ENCODE data around the gene FTO.

Gene FTO

GRCh38 chr16:53832896-53833544, 129.1 kb downstream of the FTO start:
- Histone ChIP-seq H4K20me1 (ENCODE audit: low read depth, low read length) (no peaks in the 10 kb centered on the region), H2AFZ (ENCODE audit: low read depth, low read length, severe bottlenecking) (no peak overlapping the region), H3K4me2 (ENCODE audit: low read depth, low read length, poor library complexity, severe bottlenecking) (no peak overlapping the region), H3K36me3 (ENCODE audit: low read length) (no peaks in the 10 kb centered on the region), H3K27ac (ENCODE audit: low read depth, low read length) (no peak overlapping the region), H3K9me3 (ENCODE audit: insufficient read depth, low read length) (no peaks in the 10 kb centered on the region), H3K27me3 (ENCODE audit: low read length) (no peaks in the 10 kb centered on the region), H3K79me2 (ENCODE audit: insufficient read depth, low read length) (no peaks in the 10 kb centered on the region), H3K9me2 (replicated peaks; ENCODE audit: insufficient read depth, low read length) (no peaks in the 10 kb centered on the region), H3F3A (ENCODE audit: insufficient read depth) (no peaks in the 10 kb centered on the region), H3K4me3 (ENCODE audit: insufficient read depth, low read length, poor library complexity, severe bottlenecking) (no peak overlapping the region), H3K9ac (ENCODE audit: low read length) (no peak overlapping the region)
- TF ChIP-seq EZH2phosphoT487 (conservative IDR thresholded peaks at IDR 0.05; ENCODE audit: low read length) (no peak), CTCF (IDR thresholded peaks at IDR 0.05; ENCODE audit: insufficient read depth, low read length, poor library complexity, severe bottlenecking) (no peak)

- no peak overlapping the region for H3K4me2 ChIP-seq (ENCODE audit: low read depth, low read length, poor library complexity, severe bottlenecking)
Measured at GRCh38 chr16:53836142-53836541, 132.2 kb downstream of the FTO start.

GRCh38 chr16:53836680-53837079, 132.7 kb downstream of the FTO start:
- no peak overlapping the region for H3K9ac ChIP-seq (ENCODE audit: low read length)
- H3K27ac ChIP-seq (ENCODE audit: low read depth, low read length) = no peak overlapping the region
- no peaks in the 10 kb centered on the region for H3K36me3 ChIP-seq (ENCODE audit: low read length)
- H3K4me3 ChIP-seq (ENCODE audit: insufficient read depth, low read length, poor library complexity, severe bottlenecking) = no peak overlapping the region
- H3K27me3 ChIP-seq (ENCODE audit: low read length) = no peaks in the 10 kb centered on the region
- H3F3A ChIP-seq (ENCODE audit: insufficient read depth) = no peaks in the 10 kb centered on the region
- no peak for TF ChIP-seq CTCF (IDR thresholded peaks at IDR 0.05; ENCODE audit: insufficient read depth, low read length, poor library complexity, severe bottlenecking)
- TF ChIP-seq EZH2phosphoT487 (conservative IDR thresholded peaks at IDR 0.05; ENCODE audit: low read length) = no peak
- no peaks in the 10 kb centered on the region for H3K9me2 ChIP-seq (replicated peaks; ENCODE audit: insufficient read depth, low read length)
- no peaks in the 10 kb centered on the region for H4K20me1 ChIP-seq (ENCODE audit: low read depth, low read length)
- no peak overlapping the region for H2AFZ ChIP-seq (ENCODE audit: low read depth, low read length, severe bottlenecking)
- no peaks in the 10 kb centered on the region for H3K9me3 ChIP-seq (ENCODE audit: insufficient read depth, low read length)
- H3K79me2 ChIP-seq (ENCODE audit: insufficient read depth, low read length) = no peaks in the 10 kb centered on the region
- H3K4me2 ChIP-seq (ENCODE audit: low read depth, low read length, poor library complexity, severe bottlenecking) = no peak overlapping the region

More at GRCh38 chr16:53836142-53836541, 132.2 kb downstream of the FTO start:
- Histone ChIP-seq H3K9me3 (ENCODE audit: insufficient read depth, low read length) (no peaks in the 10 kb centered on the region), H3K27ac (ENCODE audit: low read depth, low read length) (no peak overlapping the region), H2AFZ (ENCODE audit: low read depth, low read length, severe bottlenecking) (no peak overlapping the region), H3K9me2 (replicated peaks; ENCODE audit: insufficient read depth, low read length) (no peaks in the 10 kb centered on the region), H3K36me3 (ENCODE audit: low read length) (no peaks in the 10 kb centered on the region), H3F3A (ENCODE audit: insufficient read depth) (no peaks in the 10 kb centered on the region), H3K4me3 (ENCODE audit: insufficient read depth, low read length, poor library complexity, severe bottlenecking) (no peak overlapping the region), H3K9ac (ENCODE audit: low read length) (no peak overlapping the region), H3K27me3 (ENCODE audit: low read length) (no peaks in the 10 kb centered on the region), H3K79me2 (ENCODE audit: insufficient read depth, low read length) (no peaks in the 10 kb centered on the region), H4K20me1 (ENCODE audit: low read depth, low read length) (no peaks in the 10 kb centered on the region)
- no peak for TF ChIP-seq EZH2phosphoT487 (conservative IDR thresholded peaks at IDR 0.05; ENCODE audit: low read length)

- Histone ChIP-seq H3F3A (ENCODE audit: insufficient read depth) (no peaks in the 10 kb centered on the region), H3K36me3 (ENCODE audit: low read length) (no peaks in the 10 kb centered on the region), H3K9me2 (replicated peaks; ENCODE audit: insufficient read depth, low read length) (no peaks in the 10 kb centered on the region), H3K79me2 (ENCODE audit: insufficient read depth, low read length) (no peaks in the 10 kb centered on the region), H3K4me3 (ENCODE audit: insufficient read depth, low read length, poor library complexity, severe bottlenecking) (no peak overlapping the region), H3K27me3 (ENCODE audit: low read length) (no peaks in the 10 kb centered on the region), H4K20me1 (ENCODE audit: low read depth, low read length) (no peaks in the 10 kb centered on the region), H3K27ac (ENCODE audit: low read depth, low read length) (no peak overlapping the region), H3K9ac (ENCODE audit: low read length) (no peak overlapping the region), H2AFZ (ENCODE audit: low read depth, low read length, severe bottlenecking) (no peak overlapping the region), H3K4me2 (ENCODE audit: low read depth, low read length, poor library complexity, severe bottlenecking) (no peak overlapping the region), H3K9me3 (ENCODE audit: insufficient read depth, low read length) (no peaks in the 10 kb centered on the region)
- no peak for TF ChIP-seq CTCF (IDR thresholded peaks at IDR 0.05; ENCODE audit: insufficient read depth, low read length, poor library complexity, severe bottlenecking)
- no peak for TF ChIP-seq EZH2phosphoT487 (conservative IDR thresholded peaks at IDR 0.05; ENCODE audit: low read length)
Measured at GRCh38 chr16:53837426-53837825, 133.5 kb downstream of the FTO start.
